ENCODE measurements around the gene NPY.

The NPY gene

GRCh38 chr7:24334627-24335026, 50.6 kb downstream of the NPY start:
- no peaks in the 10 kb centered on the region for H3K27me3 Mint-ChIP-seq
- no peak for ATAC-seq
- no peak overlapping the region for H3K27ac Mint-ChIP-seq
- peaks cover 8% of the 10 kb centered on the region for H3K9me3 Mint-ChIP-seq
- H3K4me1 Mint-ChIP-seq = no peaks in the 10 kb centered on the region
- peaks cover 8% of the 10 kb centered on the region for H3K36me3 Mint-ChIP-seq
- H3K4me3 Mint-ChIP-seq = no peak overlapping the region

DNA sequence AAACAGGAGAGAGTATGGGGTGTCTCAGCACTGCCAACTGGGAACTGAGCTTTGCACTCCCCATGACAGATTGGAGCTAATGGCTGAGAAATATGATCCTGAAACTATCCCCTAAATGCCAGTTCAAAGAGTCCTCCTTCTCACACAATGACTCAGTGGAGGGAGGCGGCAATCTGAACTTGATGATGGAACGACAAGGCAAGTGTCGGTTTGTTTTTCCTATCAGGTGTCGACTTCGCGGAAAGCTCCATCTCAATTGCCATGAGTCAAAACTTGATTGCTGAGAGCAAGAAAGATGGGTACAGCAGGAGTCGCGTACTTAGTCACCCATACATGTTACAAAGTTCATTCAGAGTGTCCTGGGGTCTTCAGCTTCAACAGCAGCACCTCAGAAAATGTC, 52.5 kb downstream of the NPY start:
- no peaks in the 10 kb centered on the region for H3K4me1 Mint-ChIP-seq
- peaks cover 8% of the 10 kb centered on the region for H3K36me3 Mint-ChIP-seq
- peaks cover 8% of the 10 kb centered on the region for H3K9me3 Mint-ChIP-seq
- no peak overlapping the region for H3K27ac Mint-ChIP-seq
- no peak overlapping the region for H3K4me3 Mint-ChIP-seq
- H3K27me3 Mint-ChIP-seq = no peaks in the 10 kb centered on the region
- no peak for ATAC-seq

DNA sequence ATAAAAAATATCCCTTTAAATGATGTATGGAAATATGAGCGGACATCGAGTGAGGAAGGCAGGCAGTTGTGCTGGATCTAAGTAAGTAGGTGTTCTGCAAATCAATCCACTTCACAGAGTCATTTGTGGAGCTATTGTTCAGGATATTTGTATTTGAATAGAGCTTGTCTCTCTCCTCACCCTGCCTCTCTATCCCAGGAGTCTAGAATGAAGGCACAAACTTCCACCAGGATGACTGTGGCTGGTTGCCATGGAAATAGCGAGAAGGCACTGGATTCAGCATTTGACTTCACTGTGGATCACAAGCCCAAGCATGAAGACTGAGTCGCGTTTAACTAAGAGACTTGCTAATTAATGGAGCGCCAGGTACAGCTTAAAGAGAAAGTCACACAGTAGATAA, 53.2 kb downstream of the NPY start:
- peaks cover 8% of the 10 kb centered on the region for H3K9me3 Mint-ChIP-seq
- no peak overlapping the region for H3K27ac Mint-ChIP-seq
- no peak overlapping the region for H3K4me3 Mint-ChIP-seq
- no peaks in the 10 kb centered on the region for H3K27me3 Mint-ChIP-seq
- peaks cover 8% of the 10 kb centered on the region for H3K36me3 Mint-ChIP-seq
- H3K4me1 Mint-ChIP-seq = no peaks in the 10 kb centered on the region
- ATAC-seq = no peak

DNA sequence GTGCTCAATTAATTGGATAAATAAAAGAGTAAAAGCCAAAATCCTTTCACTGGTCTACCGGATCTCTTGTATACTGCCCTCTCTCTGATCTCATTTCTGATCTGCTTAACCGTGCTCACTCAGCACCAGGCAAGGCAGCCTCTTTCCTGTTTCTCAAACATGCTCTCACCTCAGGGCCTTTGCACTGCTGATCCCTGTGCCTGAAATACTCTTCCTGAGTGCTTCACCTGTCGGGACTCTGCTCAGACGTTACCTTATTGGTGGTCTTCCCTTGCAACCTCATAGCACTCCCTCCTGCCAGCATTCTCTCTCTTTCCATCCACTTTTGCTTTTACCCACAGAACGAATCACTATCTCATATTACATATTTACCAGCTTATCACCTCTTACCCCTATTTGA, 55.6 kb downstream of the NPY start:
- no peak for ATAC-seq
- Mint-ChIP-seq H3K27ac (no peak overlapping the region), H3K27me3 (no peaks in the 10 kb centered on the region), H3K4me1 (no peaks in the 10 kb centered on the region), H3K4me3 (no peak overlapping the region), H3K9me3 (no peaks in the 10 kb centered on the region), H3K36me3 (no peaks in the 10 kb centered on the region)

- H3K27me3 Mint-ChIP-seq = no peaks in the 10 kb centered on the region
These were observed 56.7 kb downstream of the NPY start for GRCh38 chr7:24340727-24341126.

More at GRCh38 chr7:24340727-24341126, 56.7 kb downstream of the NPY start:
- Mint-ChIP-seq H3K4me1 (no peaks in the 10 kb centered on the region), H3K27ac (no peak overlapping the region), H3K36me3 (no peaks in the 10 kb centered on the region), H3K9me3 (no peaks in the 10 kb centered on the region), H3K4me3 (no peak overlapping the region)
- no peak for ATAC-seq

Measured in stimulated activated memory B cell treated with anti-CD40 and anti-IgM and Interleukin-4, amounts not matched to agents 10 μg/mL and 1 μg/mL and 100 μg/mL, for 72 hours (primary cell).